NK-92 treated with Interleukin-12 subunit alpha and Interleukin-12 subunit beta, amount 100 ng/mL, for 24 hours (cell line): ENCODE data around the gene DHRSX.
"Not testable (repeated sequence)": the region's sequence is repeated elsewhere in the genome, so short reads cannot be mapped to it uniquely, and the experiment has no call there.

Experiments used
- DNase-seq: peaks from one replicate; lab custom pipeline; 2025; lab: John Stamatoyannopoulos, UW

DHRSX gene

GRCh38 chrX:2500803-2501558, at the start of gene DHRSX, which contains the start of gene ZBED1:
DHRSX (minus strand) TSS chrX:2500976; CDS start chrX:2500925, 51 bp downstream.
ZBED1 (minus strand) TSS chrX:2500976; CDS start chrX:2490719, 10,257 bp downstream.
- DNase-seq, result no peak

- no peak for DNase-seq
These were observed 49.1 kb upstream of the DHRSX start for GRCh38 chrX:2549876-2550275.

- DNase-seq, result no peak
These were observed 48.1 kb upstream of the DHRSX start for GRCh38 chrX:2548711-2549423.

- no peak for DNase-seq
These were observed 47.0 kb upstream of the DHRSX start for GRCh38 chrX:2547736-2548135.

GRCh38 chrX:2546496-2546895, 45.7 kb upstream of the DHRSX start:
- no peak for DNase-seq

GRCh38 chrX:2545144-2545543, 44.4 kb upstream of the DHRSX start:
- DNase-seq, result no peak

- DNase-seq, result no peak
These were observed 42.2 kb upstream of the DHRSX start for GRCh38 chrX:2542826-2543521.

GRCh38 chrX:2541603-2542002, 40.8 kb upstream of the DHRSX start:
- DNase-seq, result no peak

- no peak for DNase-seq
These were observed 39.7 kb upstream of the DHRSX start for GRCh38 chrX:2540426-2540947.

- DNase-seq, result no peak
These were observed 38.8 kb upstream of the DHRSX start for GRCh38 chrX:2539586-2539985.

- no peak for DNase-seq
These were observed 37.4 kb upstream of the DHRSX start for GRCh38 chrX:2538031-2538757.

GRCh38 chrX:2536974-2537373, 36.2 kb upstream of the DHRSX start:
- DNase-seq, result no peak

- no peak for DNase-seq
These were observed 35.4 kb upstream of the DHRSX start for GRCh38 chrX:2536141-2536540.

- not testable (repeated sequence) for DNase-seq
These were observed 33.7 kb upstream of the DHRSX start for GRCh38 chrX:2534261-2535021.

- DNase-seq, result no peak
These were observed 32.6 kb upstream of the DHRSX start for GRCh38 chrX:2533424-2533823.

- DNase-seq, result no peak
These were observed 25.6 kb upstream of the DHRSX start for GRCh38 chrX:2526390-2526789.

- no peak for DNase-seq
These were observed 23.1 kb upstream of the DHRSX start for GRCh38 chrX:2523911-2524310.

- no peak for DNase-seq
These were observed 21.2 kb upstream of the DHRSX start for GRCh38 chrX:2521927-2522386.

- DNase-seq, result no peak
These were observed 20.5 kb upstream of the DHRSX start for GRCh38 chrX:2521092-2521926.

- DNase-seq, result no peak
These were observed 19.8 kb upstream of the DHRSX start for GRCh38 chrX:2520539-2520938.
